Lung (tissue), 12 donors: ENCODE measurements around the gene TTLL8. TPM values are rescaled to one million over a fixed set of nuclear protein-coding genes. Genes with fewer than 3 reads are reported as not detected.

ENCODE experiments used
- ATAC-seq: fragments of 200-7000 bp; cut with Tn5 transposase; one replicate; pipeline ENCODE4 v1.9.1; 2020; ENCODE audit warnings: moderate number of reproducible peaks; ENCODE audit not compliant: insufficient read depth, low FRiP score
- DNase-seq, 3 donors: peaks; one replicate each; pipeline ENCODE4 v3.0.0-alpha.2; 2013 to 2017
- H3K27ac ChIP-seq, 2 donors: one replicate each; pipeline ENCODE4 v1.5.1; 2013; ENCODE audit warnings: mild to moderate bottlenecking in 2 of 2, moderate library complexity in 2 of 2, control low read depth in 1 of 2, inconsistent platforms in 1 of 2, low read depth in 1 of 2, low read length in 1 of 2
- H3K27me3 ChIP-seq, 3 donors: one replicate each; pipeline ENCODE4 v1.5.1; 2013; ENCODE audit warnings: low read length in 2 of 3; ENCODE audit not compliant: control insufficient read depth in 3 of 3, insufficient read depth in 3 of 3
- H3K36me3 ChIP-seq, 4 donors: one replicate each; pipeline ENCODE4 v1.5.1; 2013; ENCODE audit warnings: low read length in 4 of 4, mild to moderate bottlenecking in 1 of 4, moderate library complexity in 1 of 4; ENCODE audit not compliant: control insufficient read depth in 4 of 4, insufficient read depth in 4 of 4
- H3K4me1 ChIP-seq, 5 donors: one replicate each; pipeline ENCODE4 v1.5.1; 2013; ENCODE audit warnings: low read length in 5 of 5, mild to moderate bottlenecking in 2 of 5, moderate library complexity in 1 of 5; ENCODE audit not compliant: control insufficient read depth in 5 of 5, insufficient read depth in 5 of 5
- H3K4me3 ChIP-seq: one replicate; pipeline ENCODE4 v1.5.1; 2013; ENCODE audit warnings: mild to moderate bottlenecking, control low read depth, moderate library complexity
- H3K9ac ChIP-seq, 2 donors: one replicate each; pipeline ENCODE4 v1.5.1; 2013; ENCODE audit warnings: low read length in 2 of 2, control low read depth in 1 of 2; ENCODE audit not compliant: insufficient read depth in 1 of 2
- H3K9me3 ChIP-seq, 4 donors: one replicate each; pipeline ENCODE4 v1.5.1; 2013; ENCODE audit warnings: low read length in 3 of 4, mild to moderate bottlenecking in 1 of 4, moderate library complexity in 1 of 4; ENCODE audit not compliant: control insufficient read depth in 4 of 4, insufficient read depth in 3 of 4
- CTCF ChIP-seq: IDR thresholded peaks from 2 replicates; pipeline ENCODE4 v1.5.1; 2012; ENCODE audit warnings: mild to moderate bottlenecking; ENCODE audit errors: control extremely low read depth, extremely low read depth
- WGBS, 2 donors: extraction: QIAGEN DNeasy Blood & Tissue Kit; methylation state at CpG; one replicate each; pipeline ENCODE4 v1.1.7; 2013; 5-methylcytosine and 5-hydroxymethylcytosine counted together
- polyA plus RNA-seq, 2 donors: library from polyadenylated mRNA; stranded (reverse); fragments of 200-250 nt; gene quantifications; one replicate each; pipeline ENCODE4 v1.2.1, GENCODE V29; 2013
- total RNA-seq, 2 donors: library from RNA; depleted of rRNA in 1 of 2; stranded (reverse); fragments of >200 nt in 1 of 2; gene quantifications; one replicate each; pipeline ENCODE4 v1.2.1, GENCODE V29; 2014 to 2021
- donor health status: control.
- donor health status: control.
- donor health status: Bipolar disorder and iron deficiency.
- donor health status: healthy.
- donor health status: DM: yes; HTN: yes; CAD: no.

The TTLL8 gene
- total and polyA plus RNA-seq, 4 donors = not detected

GRCh38 chr22:50025993-50026392 lies 32.1 kb downstream of the TTLL8 start:
- no peak overlapping the region for H3K4me3 ChIP-seq
- H3K27me3 ChIP-seq = peaks cover 0 to 5% (median 0%) of the 10 kb centered on the region in 3 donors
- no peaks in the 10 kb centered on the region for H3K9me3 ChIP-seq
- no peaks in the 10 kb centered on the region for H3K36me3 ChIP-seq
- WGBS, 2 donors = 79 to 81% methylated on average over 13 of the region's 13 CpGs
- ATAC-seq (no peak), DNase-seq (no peak)
- TF ChIP-seq CTCF = no peak
- H3K27ac ChIP-seq = no peak overlapping the region
- H3K4me1 ChIP-seq = no peaks in the 10 kb centered on the region
- no peak overlapping the region for H3K9ac ChIP-seq

- WGBS, 2 donors = 89% methylated on average over 14 of the region's 14 CpGs
- H3K27me3 ChIP-seq = peaks cover 0 to 17% (median 2%) of the 10 kb centered on the region in 3 donors
- H3K9ac ChIP-seq = no peak overlapping the region
- H3K27ac ChIP-seq = no peak overlapping the region
- no peak overlapping the region for H3K4me3 ChIP-seq
- no peaks in the 10 kb centered on the region for H3K4me1 ChIP-seq
- H3K36me3 ChIP-seq = no peaks in the 10 kb centered on the region
- no peak for ATAC-seq
- peaks cover 0 to 7% (median under 1%) of the 10 kb centered on the region in 4 donors for H3K9me3 ChIP-seq
- no peak for DNase-seq
- TF ChIP-seq CTCF = no peak
Measured at GRCh38 chr22:50022171-50022819, 35.8 kb downstream of the TTLL8 start.

GRCh38 chr22:50020606-50021005 lies 37.5 kb downstream of the TTLL8 start:
- no peaks in the 10 kb centered on the region for H3K36me3 ChIP-seq
- DNase-seq (no peak), ATAC-seq (no peak)
- no peak for TF ChIP-seq CTCF
- 94% methylated on average over 15 of the region's 15 CpGs for WGBS, 2 donors
- peaks cover 0 to 7% (median under 1%) of the 10 kb centered on the region in 4 donors for H3K9me3 ChIP-seq
- H3K27me3 ChIP-seq = peaks cover 2 to 21% (median 9%) of the 10 kb centered on the region in 3 donors
- no peak overlapping the region for H3K4me3 ChIP-seq
- H3K27ac ChIP-seq = no peak overlapping the region
- H3K4me1 ChIP-seq = no peaks in the 10 kb centered on the region
- H3K9ac ChIP-seq = no peak overlapping the region
